Neuronal stem cell (in vitro differentiated cells): ENCODE measurements around the gene CRTAP.

Experiments
- DNase-seq: peaks from one replicate; pipeline ENCODE4 v3.0.0-alpha.2; 2013; ENCODE audit warnings: low spot score
- H2AFZ ChIP-seq: one replicate; pipeline ENCODE4 v1.6.1; 2013; ENCODE audit warnings: mild to moderate bottlenecking, low read length, inconsistent platforms
- H2AK5ac ChIP-seq: 2 replicates; pipeline ENCODE4 v1.6.1; 2013; ENCODE audit warnings: low read depth, mild to moderate bottlenecking, inconsistent platforms, low read length, moderate library complexity, mixed read lengths
- H2BK120ac ChIP-seq: 2 replicates; pipeline ENCODE4 v1.6.1; 2013; ENCODE audit warnings: low read depth, mild to moderate bottlenecking, inconsistent platforms, low read length, moderate library complexity, mixed read lengths
- H2BK12ac ChIP-seq: one replicate; pipeline ENCODE4 v1.6.1; 2013; ENCODE audit warnings: low read length, inconsistent platforms
- H2BK15ac ChIP-seq: 2 replicates; pipeline ENCODE4 v1.6.1; 2013; ENCODE audit warnings: mild to moderate bottlenecking, low read length, inconsistent platforms, mixed read lengths
- H2BK5ac ChIP-seq: one replicate; pipeline ENCODE4 v1.6.1; 2013; ENCODE audit warnings: inconsistent platforms, mild to moderate bottlenecking, low read length, moderate library complexity
- H3K14ac ChIP-seq: one replicate; pipeline ENCODE4 v1.6.1; 2013; ENCODE audit warnings: low read length, inconsistent platforms
- H3K18ac ChIP-seq: 2 replicates; pipeline ENCODE4 v1.6.1; 2013; ENCODE audit warnings: low read length, inconsistent platforms
- H3K23ac ChIP-seq: 2 replicates; pipeline ENCODE4 v1.6.1; 2013; ENCODE audit warnings: low read depth, mild to moderate bottlenecking, mixed read lengths, low read length, inconsistent platforms; ENCODE audit not compliant: poor library complexity
- H3K27ac ChIP-seq: replicated peaks from 3 replicates; pipeline ENCODE4 v1.5.1; 2013; ENCODE audit warnings: low read length, inconsistent platforms
- H3K27me3 ChIP-seq, 3 experiments: 2 replicates each; pipeline ENCODE4 v1.6.1; 2013; ENCODE audit warnings: low read length in 3 of 3, mild to moderate bottlenecking in 2 of 3, inconsistent platforms in 1 of 3, low read depth in 1 of 3, mixed read lengths in 1 of 3, moderate library complexity in 1 of 3; ENCODE audit not compliant: control insufficient read depth in 3 of 3, insufficient read depth in 3 of 3
- H3K36me3 ChIP-seq, 2 donors: replicated peaks in 1 of 2; 2 replicates each; pipeline ENCODE4 v1.6.1; 2013; ENCODE audit warnings: low read length in 2 of 2; ENCODE audit not compliant: control insufficient read depth in 2 of 2, insufficient read depth in 2 of 2
- H3K4ac ChIP-seq: 2 replicates; pipeline ENCODE4 v1.6.1; 2013; ENCODE audit warnings: inconsistent platforms, mild to moderate bottlenecking, low read length, moderate library complexity
- H3K4me1 ChIP-seq, 2 donors: 1 replicate in 1 of 2; 2 replicates in 1 of 2; pipeline ENCODE4 v1.6.1; 2013; ENCODE audit warnings: low read length in 2 of 2, low read depth in 1 of 2; ENCODE audit not compliant: control insufficient read depth in 2 of 2, insufficient read depth in 1 of 2
- H3K4me2 ChIP-seq: one replicate; pipeline ENCODE4 v1.6.1; 2013; ENCODE audit warnings: mild to moderate bottlenecking, low read length, inconsistent platforms; ENCODE audit not compliant: insufficient read depth, poor library complexity, severe bottlenecking
- H3K4me3 ChIP-seq, 2 donors: 2 replicates each; pipeline ENCODE4 v1.5.1; 2013; ENCODE audit warnings: low read length in 2 of 2, mild to moderate bottlenecking in 2 of 2, inconsistent platforms in 1 of 2, moderate library complexity in 1 of 2
- H3K79me1 ChIP-seq: one replicate; pipeline ENCODE4 v1.6.1; 2013; ENCODE audit warnings: low read depth, mild to moderate bottlenecking, inconsistent platforms, low read length, moderate library complexity
- H3K9ac ChIP-seq: one replicate; pipeline ENCODE4 v1.6.1; 2013; ENCODE audit warnings: mild to moderate bottlenecking, low read depth, low read length, inconsistent platforms; ENCODE audit not compliant: poor library complexity
- H3K9me3 ChIP-seq, 2 donors: replicated peaks in 1 of 2; 2 replicates each; pipeline versions ENCODE3 to v1.6.1; 2013; ENCODE audit warnings: low read length in 2 of 2, mild to moderate bottlenecking in 2 of 2, inconsistent platforms in 1 of 2, low read depth in 1 of 2, mixed read lengths in 1 of 2, moderate library complexity in 1 of 2; ENCODE audit not compliant: control insufficient read depth in 2 of 2, insufficient read depth in 1 of 2
- H4K8ac ChIP-seq: one replicate; pipeline ENCODE4 v1.6.1; 2013; ENCODE audit warnings: low read depth, mild to moderate bottlenecking, inconsistent platforms, low read length, moderate library complexity
- H4K91ac ChIP-seq: one replicate; pipeline ENCODE4 v1.6.1; 2013; ENCODE audit warnings: low read length, low read depth, mild to moderate bottlenecking, inconsistent platforms; ENCODE audit not compliant: poor library complexity
- WGBS, 2 donors: extraction: QIAGEN DNeasy Blood & Tissue Kit; methylation state at CpG; one replicate each; pipeline ENCODE4 v1.1.7; 2013; ENCODE audit warnings: missing lambda C conversion rate in 2 of 2, mixed read lengths in 1 of 2; ENCODE audit not compliant: insufficient read length in 2 of 2, insufficient replicate concordance in 1 of 2; ENCODE audit errors: extremely low coverage in 2 of 2; 5-methylcytosine and 5-hydroxymethylcytosine counted together

Gene CRTAP

GRCh38 chr3:33170531-33170930 is 56.7 kb downstream of the CRTAP start:
- no peak overlapping the region for H2BK5ac ChIP-seq
- no peak overlapping the region for H2BK15ac ChIP-seq
- H3K36me3 ChIP-seq = no peaks in the 10 kb centered on the region
- DNase-seq = no peak
- no peak overlapping the region for H2AK5ac ChIP-seq
- H3K79me1 ChIP-seq = no peaks in the 10 kb centered on the region
- no peak overlapping the region for H3K4me2 ChIP-seq
- no peak overlapping the region for H3K23ac ChIP-seq
- H2BK120ac ChIP-seq = no peak overlapping the region
- H3K27me3 ChIP-seq = no peaks in the 10 kb centered on the region
- no peak overlapping the region for H3K14ac ChIP-seq
- H3K18ac ChIP-seq = peak overlapping the region; percentile 73
- no peak overlapping the region for H4K91ac ChIP-seq
- no peak overlapping the region for H3K4me3 ChIP-seq
- H2BK12ac ChIP-seq = no peak overlapping the region
- no peak overlapping the region for H3K9ac ChIP-seq
- H2AFZ ChIP-seq = no peak overlapping the region
- WGBS, 2 donors = no CpG with 5 or more reads among the region's 6 CpGs
- no peaks in the 10 kb centered on the region for H3K9me3 ChIP-seq
- H3K27ac ChIP-seq = no peak overlapping the region
- peaks cover 0 to 3% of the 10 kb centered on the region in 2 donors for H3K4me1 ChIP-seq
- H3K4ac ChIP-seq = no peak overlapping the region
- H4K8ac ChIP-seq = no peak overlapping the region

- H2AFZ ChIP-seq = no peak overlapping the region
- no peak overlapping the region for H3K27ac ChIP-seq
- H4K91ac ChIP-seq = no peak overlapping the region
- H3K4me2 ChIP-seq = no peak overlapping the region
- no peak overlapping the region for H2AK5ac ChIP-seq
- no peak overlapping the region for H3K18ac ChIP-seq
- H2BK12ac ChIP-seq = no peak overlapping the region
- no peak overlapping the region for H3K4ac ChIP-seq
- no peaks in the 10 kb centered on the region for H3K9me3 ChIP-seq
- H3K79me1 ChIP-seq = no peaks in the 10 kb centered on the region
- no peak overlapping the region for H3K14ac ChIP-seq
- no peak overlapping the region for H3K23ac ChIP-seq
- H3K4me3 ChIP-seq = no peak overlapping the region
- H2BK15ac ChIP-seq = no peak overlapping the region
- H2BK5ac ChIP-seq = no peak overlapping the region
- no peaks in the 10 kb centered on the region for H3K27me3 ChIP-seq
- WGBS, 2 donors = no CpG with 5 or more reads among the region's 4 CpGs
- no peak overlapping the region for H3K9ac ChIP-seq
- no peak for DNase-seq
- no peaks in the 10 kb centered on the region for H3K36me3 ChIP-seq
- H4K8ac ChIP-seq = no peak overlapping the region
- no peak overlapping the region for H2BK120ac ChIP-seq
- H3K4me1 ChIP-seq = peaks cover 0 to 3% of the 10 kb centered on the region in 2 donors
These were observed 57.8 kb downstream of the CRTAP start for GRCh38 chr3:33171580-33171979.

GRCh38 chr3:33173103-33173502 is 59.3 kb downstream of the CRTAP start:
- Histone ChIP-seq H4K91ac (no peak overlapping the region), H2BK5ac (no peak overlapping the region), H2AFZ (no peak overlapping the region), H2BK12ac (no peak overlapping the region), H3K4me2 (no peak overlapping the region), H3K9ac (no peak overlapping the region), H3K9me3 (no peaks in the 10 kb centered on the region), H3K14ac (no peak overlapping the region), H3K79me1 (no peaks in the 10 kb centered on the region), H3K23ac (no peak overlapping the region), H2BK120ac (no peak overlapping the region), H3K4me3 (no peak overlapping the region), H3K27me3 (no peaks in the 10 kb centered on the region), H3K18ac (no peak overlapping the region), H4K8ac (no peak overlapping the region), H2BK15ac (no peak overlapping the region), H2AK5ac (no peak overlapping the region), H3K27ac (no peak overlapping the region), H3K36me3 (no peaks in the 10 kb centered on the region), H3K4me1 (no peaks in the 10 kb centered on the region), H3K4ac (no peak overlapping the region)
- DNase-seq = no peak
- WGBS, 2 donors = no CpG with 5 or more reads among the region's 2 CpGs

GRCh38 chr3:33173672-33174071 is 59.9 kb downstream of the CRTAP start:
- H2BK12ac ChIP-seq = no peak overlapping the region
- no peak overlapping the region for H3K14ac ChIP-seq
- H4K91ac ChIP-seq = peak overlapping the region; percentile 79
- no peaks in the 10 kb centered on the region for H3K27me3 ChIP-seq
- WGBS, 2 donors = no CpG with 5 or more reads among the region's 4 CpGs
- H3K27ac ChIP-seq = no peak overlapping the region
- H3K23ac ChIP-seq = no peak overlapping the region
- H3K4me2 ChIP-seq = no peak overlapping the region
- H3K18ac ChIP-seq = no peak overlapping the region
- H2BK15ac ChIP-seq = no peak overlapping the region
- H2AFZ ChIP-seq = no peak overlapping the region
- H3K9me3 ChIP-seq = no peaks in the 10 kb centered on the region
- H3K9ac ChIP-seq = no peak overlapping the region
- H3K4ac ChIP-seq = no peak overlapping the region
- H2AK5ac ChIP-seq = no peak overlapping the region
- H4K8ac ChIP-seq = no peak overlapping the region
- no peaks in the 10 kb centered on the region for H3K4me1 ChIP-seq
- H3K79me1 ChIP-seq = no peaks in the 10 kb centered on the region
- no peak overlapping the region for H2BK120ac ChIP-seq
- no peak for DNase-seq
- no peak overlapping the region for H3K4me3 ChIP-seq
- no peaks in the 10 kb centered on the region for H3K36me3 ChIP-seq
- no peak overlapping the region for H2BK5ac ChIP-seq
